HL-60/S4 treated with phorbol 12-myristate 13-acetate at 8.2 ng/mL for 4 days and 3 days (cell line): ENCODE results near the gene HMX1.

Experiments used
- in situ Hi-C: fragments of 300-500 bp; cut with MboI; formaldehyde crosslinking; loops from 2 replicates; pipeline ENCODE4 v1.15.0; 2022; ENCODE audit warnings: low sequenced_read_pairs

HMX1 gene

GRCh38 chr4:8830611-8831200 lies 40.9 kb downstream of the HMX1 start:
- in situ Hi-C loops: no loop called here

GRCh38 chr4:8830056-8830455 lies 41.6 kb downstream of the HMX1 start:
- in situ Hi-C loops: no loop called here

GRCh38 chr4:8829584-8829983 lies 42.1 kb downstream of the HMX1 start:
- in situ Hi-C loops: no loop called here

GRCh38 chr4:8828869-8829268 lies 42.8 kb downstream of the HMX1 start:
- in situ Hi-C loops: no loop called here

GRCh38 chr4:8821151-8821950 lies 50.3 kb downstream of the HMX1 start:
- in situ Hi-C loops: no loop called here

GRCh38 chr4:8820178-8821102 lies 51.2 kb downstream of the HMX1 start:
- in situ Hi-C loops: no loop called here

- in situ Hi-C loops: no loop called here
These were observed 52.0 kb downstream of the HMX1 start for GRCh38 chr4:8819473-8820177.

GRCh38 chr4:8819019-8819418 lies 52.6 kb downstream of the HMX1 start:
- in situ Hi-C loops: no loop called here

GRCh38 chr4:8818063-8818881 lies 53.4 kb downstream of the HMX1 start:
- in situ Hi-C loops: no loop called here

GRCh38 chr4:8817813-8818062 lies 53.9 kb downstream of the HMX1 start:
- in situ Hi-C loops: no loop called here

GRCh38 chr4:8817096-8817812 lies 54.4 kb downstream of the HMX1 start:
- in situ Hi-C loops: no loop called here
